Stimulated activated CD8-positive, alpha-beta memory T cell treated with anti-CD3 and anti-CD28 coated beads, Interleukin-15, amount 100 ng/mL, for 48 hours (primary cell): Measurements from ENCODE around the gene RHOH.

Source experiments
- DNase-seq, 2 donors: peaks; one replicate each; pipeline ENCODE4 v3.0.0-alpha.2; 2020; ENCODE audit warnings: low read depth in 2 of 2

RHOH gene

GRCh38 chr4:40295572-40295971 is 98.7 kb downstream of the RHOH start:
- DNase-seq: no peak
